Left lung (tissue), 10 donors: ENCODE data around the gene MAP3K9. TPM values are rescaled to one million over a fixed set of nuclear protein-coding genes. Genes with fewer than 3 reads are reported as not detected.

ENCODE experiments used
- ATAC-seq: fragments of 200-7000 bp; cut with Tn5 transposase; one replicate; pipeline ENCODE4 v1.9.1; 2020; ENCODE audit warnings: moderate library complexity
- DNase-seq, 4 donors: peaks; one replicate each; pipeline ENCODE4 v3.0.0-alpha.2; 2013 to 2020
- H3K27ac ChIP-seq, 2 donors: fragments of 200-600 bp; sonication (generic) in 1 of 2; one replicate each; pipeline versions ENCODE4 v1.5.0 to v1.8.0; 2020 to 2021
- H3K27me3 ChIP-seq, 2 donors: fragments of 200-600 bp; sonication (generic) in 1 of 2; one replicate each; pipeline versions ENCODE4 v1.5.0 to v1.8.0; 2020 to 2021
- H3K36me3 ChIP-seq, 2 donors: fragments of 200-600 bp; sonication (generic) in 1 of 2; one replicate each; pipeline versions ENCODE4 v1.5.0 to v1.8.0; 2020 to 2021
- H3K4me1 ChIP-seq, 2 donors: fragments of 200-600 bp; one replicate each; pipeline ENCODE4 v1.8.0; 2021
- H3K4me3 ChIP-seq, 2 donors: fragments of 200-600 bp; sonication (generic) in 1 of 2; one replicate each; pipeline versions ENCODE4 v1.5.0 to v1.8.0; 2020 to 2021; ENCODE audit warnings: mild to moderate bottlenecking in 1 of 2
- H3K9me3 ChIP-seq, 2 donors: fragments of 200-600 bp; sonication (generic) in 1 of 2; one replicate each; pipeline versions ENCODE4 v1.5.0 to v1.8.0; 2020 to 2021
- intact Hi-C, 2 donors: fragments of 100-400 bp; cut with DNase I; formaldehyde crosslinking; loops; one replicate each; pipeline versions ENCODE4 v1.11.2 to v1.14.2; 2022
- polyA plus RNA-seq, 6 donors: library from polyadenylated mRNA; unstranded; fragments of 120-200 nt; gene quantifications; one replicate each; pipeline ENCODE4 v1.2.1, GENCODE V29; 2013; ENCODE audit not compliant: insufficient read length in 6 of 6
- total RNA-seq, 2 donors: library from RNA; stranded (reverse); fragmentation: NEBNext Ultra II Directional; extraction: Animal tissue kit (Norgen Biotek cat#: 25700); gene quantifications; one replicate each; pipeline ENCODE4 v1.2.1, GENCODE V29; 2021
- TF ChIP-seq, protein P1 (sequence below), 2 donors: fragments of 200-600 bp; sonication (generic) in 1 of 2; IDR thresholded peaks; one replicate each; pipeline versions ENCODE4 v1.5.0 to v1.8.0; 2021; ENCODE audit warnings: antibody characterized with exemption in 2 of 2
- donor health status: DM: no; HTN: yes; CAD: no.
- donor health status: DM: no; HTN: no; CAD: no.

The MAP3K9 gene
- total and polyA plus RNA-seq, 8 donors, result 5.1 to 13.1 (median 6.4) TPM

DNA sequence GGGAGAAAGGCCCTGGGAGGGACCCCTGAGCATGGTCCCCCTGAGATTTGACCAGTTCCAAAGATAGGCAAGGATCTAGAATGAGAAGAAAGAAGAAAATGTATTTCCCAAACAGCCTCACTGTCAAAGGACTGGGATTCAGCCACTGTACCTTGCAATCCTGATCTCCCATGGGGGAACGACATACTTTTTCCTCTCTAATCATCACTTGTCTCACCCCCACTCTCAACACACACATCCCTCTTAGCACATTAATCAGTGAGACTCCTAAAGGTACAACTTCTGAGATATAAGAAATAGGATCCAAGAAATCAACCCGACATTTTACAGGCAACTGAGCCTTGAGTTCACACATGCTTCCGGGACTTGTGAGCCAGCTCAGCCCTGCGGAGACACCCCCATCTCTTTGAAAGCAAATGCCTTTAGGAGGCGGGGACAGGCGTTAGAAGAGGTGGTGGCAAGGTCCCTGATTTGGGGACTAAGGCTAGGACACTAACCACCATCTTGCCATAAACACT, 1.4 kb downstream of the MAP3K9 start:
- H3K36me3 ChIP-seq, result no peaks in the 10 kb centered on the region
- H3K4me3 ChIP-seq, result peak overlapping the region; percentile 59 to 77
- peak overlapping the region; percentile 13 to 47 for H3K27ac ChIP-seq
- peaks cover 3 to 16% of the 10 kb centered on the region in 2 donors for H3K4me1 ChIP-seq
- TF ChIP-seq, protein P1, sequence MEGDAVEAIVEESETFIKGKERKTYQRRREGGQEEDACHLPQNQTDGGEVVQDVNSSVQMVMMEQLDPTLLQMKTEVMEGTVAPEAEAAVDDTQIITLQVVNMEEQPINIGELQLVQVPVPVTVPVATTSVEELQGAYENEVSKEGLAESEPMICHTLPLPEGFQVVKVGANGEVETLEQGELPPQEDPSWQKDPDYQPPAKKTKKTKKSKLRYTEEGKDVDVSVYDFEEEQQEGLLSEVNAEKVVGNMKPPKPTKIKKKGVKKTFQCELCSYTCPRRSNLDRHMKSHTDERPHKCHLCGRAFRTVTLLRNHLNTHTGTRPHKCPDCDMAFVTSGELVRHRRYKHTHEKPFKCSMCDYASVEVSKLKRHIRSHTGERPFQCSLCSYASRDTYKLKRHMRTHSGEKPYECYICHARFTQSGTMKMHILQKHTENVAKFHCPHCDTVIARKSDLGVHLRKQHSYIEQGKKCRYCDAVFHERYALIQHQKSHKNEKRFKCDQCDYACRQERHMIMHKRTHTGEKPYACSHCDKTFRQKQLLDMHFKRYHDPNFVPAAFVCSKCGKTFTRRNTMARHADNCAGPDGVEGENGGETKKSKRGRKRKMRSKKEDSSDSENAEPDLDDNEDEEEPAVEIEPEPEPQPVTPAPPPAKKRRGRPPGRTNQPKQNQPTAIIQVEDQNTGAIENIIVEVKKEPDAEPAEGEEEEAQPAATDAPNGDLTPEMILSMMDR (IDR thresholded peaks at IDR 0.05), result no peak
- peaks cover 16 to 67% of the 10 kb centered on the region in 2 donors for H3K27me3 ChIP-seq
- no peaks in the 10 kb centered on the region for H3K9me3 ChIP-seq
- intact Hi-C loops, result no loop called here
- peak; percentile 46 for ATAC-seq
- peak in 1 of 4 donors; percentile 58 for DNase-seq

DNA sequence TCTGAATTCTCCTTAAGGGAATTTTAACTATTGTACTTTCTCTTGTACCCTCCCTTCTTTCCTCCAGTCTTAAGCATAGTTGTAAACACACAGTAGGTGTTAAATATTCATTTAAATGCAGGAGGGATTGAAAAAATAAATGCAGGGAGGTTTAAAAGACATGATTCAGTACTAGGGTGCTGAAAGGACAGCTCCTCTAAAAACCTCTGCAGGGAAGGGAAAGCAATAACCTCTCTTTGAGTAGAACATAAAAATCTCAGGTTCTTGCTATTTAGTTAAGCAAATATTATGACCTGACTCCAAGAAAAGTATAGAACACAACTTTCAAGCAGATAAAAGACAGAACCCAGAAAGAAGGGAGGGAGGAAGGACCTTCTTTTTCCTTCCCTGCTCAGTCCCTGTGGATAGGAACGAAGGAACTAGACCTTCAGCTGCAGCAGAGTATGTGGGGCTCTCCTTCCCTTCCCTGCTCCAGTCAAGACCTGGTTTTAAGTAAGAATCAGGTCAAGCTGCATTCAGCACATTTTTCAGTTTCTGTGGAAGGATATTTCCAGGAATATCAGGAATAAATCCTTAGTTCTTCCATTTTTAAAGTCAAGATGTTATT, 4.7 kb downstream of the MAP3K9 start:
- Histone ChIP-seq H3K9me3 (no peaks in the 10 kb centered on the region), H3K27me3 (peaks cover 16 to 49% of the 10 kb centered on the region in 2 donors), H3K4me1 (peaks cover 3 to 16% of the 10 kb centered on the region in 2 donors), H3K27ac (no peak overlapping the region), H3K36me3 (no peaks in the 10 kb centered on the region), H3K4me3 (no peak overlapping the region)
- no peak for DNase-seq
- TF ChIP-seq, protein P1 (IDR thresholded peaks at IDR 0.05), result no peak
- intact Hi-C loops, result no loop called here
- no peak for ATAC-seq

DNA sequence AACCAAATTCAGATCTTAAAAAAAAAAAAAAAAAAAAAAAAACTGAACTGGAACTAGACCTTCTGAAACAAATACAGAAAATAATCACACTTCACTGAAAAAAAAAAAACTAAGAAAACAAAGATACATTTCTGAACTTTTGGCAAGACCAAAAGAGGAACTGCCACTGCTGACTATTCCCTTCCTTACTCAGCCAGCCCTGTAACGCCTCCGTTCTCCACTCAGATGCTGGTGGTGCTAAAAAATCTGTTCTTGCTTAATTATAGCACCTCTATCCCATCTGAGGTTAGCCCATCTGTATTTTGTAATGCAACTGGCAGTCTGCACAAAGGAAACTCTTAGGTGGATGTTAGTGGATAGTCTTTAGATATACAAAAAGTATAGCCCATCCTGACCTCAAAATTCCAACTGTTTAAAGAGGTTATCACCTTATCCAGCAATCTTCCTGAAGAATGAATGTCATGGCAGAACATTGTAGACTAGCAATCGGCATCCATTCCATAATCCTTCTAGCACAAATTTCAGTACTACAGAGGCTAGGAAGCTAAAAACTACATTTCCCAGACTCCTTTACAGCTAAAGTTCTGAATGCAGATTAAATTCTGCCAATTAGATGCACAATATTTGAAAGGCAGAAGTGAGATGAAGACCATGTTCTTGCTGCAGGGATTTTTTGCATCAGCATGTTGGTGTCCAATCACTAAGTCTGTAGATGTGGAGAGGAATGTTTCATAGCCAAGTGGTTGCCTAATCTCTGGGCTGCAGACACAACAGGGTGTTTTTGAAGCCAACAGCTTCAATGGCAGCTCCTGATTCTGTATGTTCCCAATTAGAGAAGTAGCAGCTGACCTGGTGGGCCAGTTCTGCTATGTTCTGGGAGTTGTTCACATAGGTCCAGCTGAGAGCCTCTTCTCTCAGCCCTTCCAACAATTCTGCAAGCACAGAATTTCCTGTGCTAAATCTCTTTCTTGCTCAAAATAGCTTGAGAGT, 5.7 kb downstream of the MAP3K9 start:
- TF ChIP-seq, protein P1 (IDR thresholded peaks at IDR 0.05), result no peak
- H3K27ac ChIP-seq, result no peak overlapping the region
- peaks cover under 1 to 10% of the 10 kb centered on the region in 2 donors for H3K4me1 ChIP-seq
- H3K9me3 ChIP-seq, result no peaks in the 10 kb centered on the region
- no peak for ATAC-seq
- no peak overlapping the region for H3K4me3 ChIP-seq
- H3K27me3 ChIP-seq, result peaks cover 16 to 40% of the 10 kb centered on the region in 2 donors
- no peaks in the 10 kb centered on the region for H3K36me3 ChIP-seq
- intact Hi-C loops, result no loop called here
- no peak for DNase-seq

DNA sequence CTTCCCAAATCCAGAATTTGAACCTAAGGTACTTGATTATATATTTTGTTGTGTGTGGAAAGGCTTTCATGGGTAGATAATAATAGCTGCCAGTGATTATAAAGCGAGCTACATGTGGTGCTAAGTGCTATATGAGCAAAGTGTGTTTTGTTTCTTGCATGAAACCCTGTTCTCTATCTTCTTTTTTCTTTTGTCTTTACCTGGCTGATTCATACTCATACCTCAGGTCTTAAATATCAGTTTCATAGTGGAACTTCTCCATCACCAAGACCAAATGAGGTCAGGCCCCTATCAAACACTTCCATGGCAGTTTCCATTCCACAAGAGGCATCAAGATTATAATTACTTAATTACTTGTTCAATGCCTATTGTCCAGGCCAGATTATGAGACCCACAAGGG, 6.9 kb downstream of the MAP3K9 start:
- Histone ChIP-seq H3K4me3 (no peak overlapping the region), H3K36me3 (no peaks in the 10 kb centered on the region), H3K27me3 (peaks cover 8 to 27% of the 10 kb centered on the region in 2 donors), H3K4me1 (no peaks in the 10 kb centered on the region), H3K9me3 (no peaks in the 10 kb centered on the region), H3K27ac (no peak overlapping the region)
- intact Hi-C loops, result no loop called here
- ATAC-seq (no peak), DNase-seq (no peak)
- TF ChIP-seq, protein P1 (IDR thresholded peaks at IDR 0.05), result no peak

DNA sequence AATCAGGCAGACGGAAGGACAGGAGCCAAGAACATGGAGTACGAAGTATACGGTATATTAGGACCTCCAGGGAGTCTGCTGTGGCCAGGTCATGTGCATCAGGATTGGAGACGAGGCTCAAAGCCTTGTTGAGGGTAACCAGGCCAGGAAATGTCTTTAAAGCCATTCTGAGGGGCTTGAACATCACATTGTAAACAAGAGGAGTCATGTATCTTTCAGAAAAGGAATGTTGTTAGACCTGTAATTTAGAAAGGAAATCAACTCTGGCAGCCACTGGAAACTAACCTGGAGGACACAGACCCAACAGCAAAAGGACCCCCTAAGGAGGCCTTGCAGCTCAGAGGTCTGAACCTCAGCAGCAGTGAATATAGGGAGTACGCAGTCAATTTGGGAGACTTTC, 7.5 kb downstream of the MAP3K9 start:
- ATAC-seq (no peak), DNase-seq (no peak)
- H3K36me3 ChIP-seq, result no peaks in the 10 kb centered on the region
- no peak overlapping the region for H3K27ac ChIP-seq
- TF ChIP-seq, protein P1 (IDR thresholded peaks at IDR 0.05), result no peak
- no peaks in the 10 kb centered on the region for H3K9me3 ChIP-seq
- peaks cover 4 to 22% of the 10 kb centered on the region in 2 donors for H3K27me3 ChIP-seq
- no peaks in the 10 kb centered on the region for H3K4me1 ChIP-seq
- no peak overlapping the region for H3K4me3 ChIP-seq
- intact Hi-C loops, result no loop called here
